Activated B cell treated with CpG ODN at 0.5 μM for 24 hours (primary cell): ENCODE data around the gene ADAMTSL1. TPM values are rescaled to one million over a fixed set of nuclear protein-coding genes. Genes with fewer than 3 reads are reported as not detected.

Experiments used
- ATAC-seq: fragments of 200-7000 bp; cut with Tn5 transposase; one replicate; pipeline ENCODE4 v1.10.0; 2021; ENCODE audit warnings: low read depth, mild to moderate bottlenecking, moderate library complexity
- CTCF ChIA-PET: fragments of 350-600 bp; sonication (Branson Sonifier 250); formaldehyde crosslinking; loops from one replicate; lab custom pipeline; 2021; ENCODE audit warnings: antibody characterized with exemption; lab: Charles Lee
- POLR2A ChIA-PET: fragments of 350-600 bp; sonication (Branson Sonifier 250); formaldehyde crosslinking; loops from one replicate; lab custom pipeline; 2021; ENCODE audit warnings: antibody characterized with exemption; lab: Charles Lee
- DNase-seq: peaks from one replicate; pipeline ENCODE4 v3.0.0; 2022
- H3K27ac Mint-ChIP-seq: one replicate; pipeline ENCODE4 v1.8.0; 2020; ENCODE audit warnings: mixed read lengths
- H3K27me3 Mint-ChIP-seq: one replicate; pipeline ENCODE4 v1.8.0; 2021; ENCODE audit warnings: mixed read lengths
- H3K36me3 Mint-ChIP-seq: one replicate; pipeline ENCODE4 v1.8.0; 2021; ENCODE audit warnings: low read depth, mixed read lengths
- H3K4me1 Mint-ChIP-seq: one replicate; pipeline ENCODE4 v1.8.0; 2021; ENCODE audit warnings: mixed read lengths
- H3K4me3 Mint-ChIP-seq: one replicate; pipeline ENCODE4 v1.8.0; 2020; ENCODE audit warnings: mild to moderate bottlenecking, mixed read lengths
- H3K9me3 Mint-ChIP-seq: one replicate; pipeline ENCODE4 v1.8.0; 2020; ENCODE audit warnings: mixed read lengths
- CTCF ChIP-seq: fragments of 200-600 bp; IDR thresholded peaks from one replicate; pipeline ENCODE4 v1.8.0; 2022; ENCODE audit warnings: antibody characterized with exemption, mild to moderate bottlenecking
- intact Hi-C: fragments of 100-400 bp; cut with micrococcal nuclease; formaldehyde crosslinking; loops from one replicate; pipeline ENCODE4 v1.15.1; 2024
- total RNA-seq: library from RNA; stranded (reverse); gene quantifications from 2 replicates; pipeline ENCODE4 v1.2.3, GENCODE V29; 2022

ADAMTSL1 gene
- total RNA-seq, 1 donor from 2014 or later, result not detected

- no peak for DNase-seq
- no peak for TF ChIP-seq CTCF
- Mint-ChIP-seq H3K27ac (no peak overlapping the region), H3K4me1 (no peaks in the 10 kb centered on the region), H3K36me3 (no peaks in the 10 kb centered on the region), H3K4me3 (no peak overlapping the region), H3K27me3 (no peaks in the 10 kb centered on the region), H3K9me3 (no peaks in the 10 kb centered on the region)
- POLR2A ChIA-PET, result no interaction called here
- no peak for ATAC-seq
- CTCF ChIA-PET, result no interaction called here
- intact Hi-C loops, result no loop called here
These were observed 236.1 kb downstream of the ADAMTSL1 start for GRCh38 chr9:18710065-18710464.

GRCh38 chr9:18717759-18718158 is 243.8 kb downstream of the ADAMTSL1 start:
- TF ChIP-seq CTCF, result no peak
- Mint-ChIP-seq H3K36me3 (no peaks in the 10 kb centered on the region), H3K4me3 (no peak overlapping the region), H3K9me3 (no peaks in the 10 kb centered on the region), H3K27me3 (no peaks in the 10 kb centered on the region), H3K27ac (no peak overlapping the region), H3K4me1 (no peaks in the 10 kb centered on the region)
- POLR2A ChIA-PET, result no interaction called here
- DNase-seq, result no peak
- CTCF ChIA-PET, result no interaction called here
- ATAC-seq, result no peak
- intact Hi-C loops, result no loop called here

- H3K36me3 Mint-ChIP-seq, result no peaks in the 10 kb centered on the region
- H3K27ac Mint-ChIP-seq, result no peak overlapping the region
- H3K9me3 Mint-ChIP-seq, result no peaks in the 10 kb centered on the region
- no peaks in the 10 kb centered on the region for H3K27me3 Mint-ChIP-seq
- ATAC-seq (no peak), DNase-seq (no peak)
- no peaks in the 10 kb centered on the region for H3K4me1 Mint-ChIP-seq
- H3K4me3 Mint-ChIP-seq, result no peak overlapping the region
- ChIA-PET CTCF (no interaction called here), POLR2A (no interaction called here)
- intact Hi-C loops, result no loop called here
- no peak for TF ChIP-seq CTCF
These were observed 244.4 kb downstream of the ADAMTSL1 start for GRCh38 chr9:18718393-18718792.

- Mint-ChIP-seq H3K4me1 (no peaks in the 10 kb centered on the region), H3K4me3 (no peak overlapping the region), H3K27me3 (no peaks in the 10 kb centered on the region), H3K27ac (no peak overlapping the region), H3K36me3 (no peaks in the 10 kb centered on the region), H3K9me3 (no peaks in the 10 kb centered on the region)
- ATAC-seq (no peak), DNase-seq (no peak)
- ChIA-PET POLR2A (no interaction called here), CTCF (no interaction called here)
- TF ChIP-seq CTCF, result no peak
- intact Hi-C loops, result no loop called here
These were observed 245.0 kb downstream of the ADAMTSL1 start for GRCh38 chr9:18718932-18719331.

- H3K4me1 Mint-ChIP-seq, result no peaks in the 10 kb centered on the region
- H3K9me3 Mint-ChIP-seq, result no peaks in the 10 kb centered on the region
- no peak for TF ChIP-seq CTCF
These were observed 246.7 kb downstream of the ADAMTSL1 start for GRCh38 chr9:18720691-18721090.

More at GRCh38 chr9:18720691-18721090, 246.7 kb downstream of the ADAMTSL1 start:
- intact Hi-C loops, result no loop called here
- no peaks in the 10 kb centered on the region for H3K27me3 Mint-ChIP-seq
- H3K36me3 Mint-ChIP-seq, result no peaks in the 10 kb centered on the region
- ChIA-PET CTCF (no interaction called here), POLR2A (no interaction called here)
- DNase-seq, result no peak
- H3K27ac Mint-ChIP-seq, result no peak overlapping the region
- no peak overlapping the region for H3K4me3 Mint-ChIP-seq
- no peak for ATAC-seq
